ENCODE data around the gene DEPDC4.
"Not testable (repeated sequence)": the region's sequence is repeated elsewhere in the genome, so short reads cannot be mapped to it uniquely, and the experiment has no call there.

DEPDC4 gene

DNA sequence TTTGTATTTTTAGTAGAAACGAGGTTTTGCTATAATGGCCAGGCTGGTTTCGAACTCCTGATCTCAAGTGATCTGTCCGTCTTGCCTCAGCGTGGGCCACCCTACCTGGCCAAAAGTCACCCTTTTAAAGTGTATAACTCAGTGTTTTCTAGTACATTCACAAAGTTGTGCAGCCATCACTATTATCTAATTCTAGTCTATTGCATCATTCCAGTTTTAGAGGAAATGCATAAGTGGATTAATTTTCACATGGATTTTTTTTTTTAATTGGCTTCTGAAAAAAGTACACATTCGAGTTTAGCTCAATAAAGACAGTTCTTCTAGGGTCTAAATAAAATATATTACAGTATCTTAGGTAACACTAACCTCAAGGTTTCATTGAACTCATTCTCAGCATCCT is 3.7 kb downstream of the DEPDC4 start:
- DNase-seq = no peak

DNA sequence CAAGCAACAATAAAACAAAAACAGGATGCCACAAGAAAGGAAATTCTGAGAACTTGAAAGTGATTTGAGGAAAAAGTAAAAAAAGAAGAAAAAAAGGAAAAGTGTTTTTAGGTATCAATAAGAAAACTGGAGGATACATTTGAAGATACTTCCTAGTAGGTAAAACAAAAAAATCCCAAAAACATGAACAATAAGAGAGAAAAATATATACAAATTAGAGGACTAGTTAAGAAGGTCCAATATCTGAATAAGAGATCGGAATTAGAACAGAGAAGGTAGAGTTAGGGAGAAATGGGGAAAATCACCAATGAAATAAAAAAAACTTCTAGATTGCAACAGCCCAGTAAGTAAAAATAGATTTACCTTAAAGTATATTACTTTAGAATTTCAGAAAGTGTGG is 8.8 kb downstream of the DEPDC4 start:
- DNase-seq = no peak

DNA sequence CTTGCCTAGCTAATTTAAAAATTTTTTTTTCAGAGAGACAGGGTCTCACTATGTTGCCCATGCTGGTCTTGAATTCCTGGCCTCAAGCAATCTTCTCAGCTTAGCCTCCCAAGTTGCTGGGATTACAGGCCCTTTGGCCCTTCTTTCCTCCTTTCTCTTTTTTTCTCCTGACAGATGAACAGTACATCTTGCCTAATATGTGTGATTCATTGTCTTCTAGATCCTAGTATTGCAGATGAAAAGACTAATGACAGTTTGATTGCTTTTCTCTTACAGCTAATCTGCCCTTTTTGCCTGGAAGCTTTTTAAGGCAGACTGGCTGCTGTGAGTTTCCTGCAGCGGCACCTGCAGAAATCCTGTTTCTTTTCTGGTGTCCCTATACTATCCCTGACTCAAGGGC is 12.0 kb downstream of the DEPDC4 start:
- no peak for DNase-seq

DNA sequence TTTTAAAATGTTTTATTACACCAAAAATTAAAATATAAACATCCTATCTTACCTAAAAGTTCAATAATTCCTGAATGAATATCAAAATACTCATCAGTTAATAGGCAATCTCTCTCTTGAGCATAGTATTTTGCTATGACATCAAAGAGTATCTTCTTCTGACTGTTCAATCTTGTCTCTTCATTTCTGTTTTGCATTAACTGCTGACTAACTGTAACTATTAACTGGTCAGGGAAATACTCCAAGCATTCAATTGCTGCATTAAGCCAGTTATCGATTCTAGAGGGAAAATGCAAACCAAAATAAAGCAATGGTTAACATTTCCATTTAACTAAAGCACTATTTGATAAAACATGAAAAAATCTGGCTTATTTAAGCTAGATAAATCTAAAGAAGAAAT is 13.4 kb downstream of the DEPDC4 start:
- DNase-seq = no peak

DNA sequence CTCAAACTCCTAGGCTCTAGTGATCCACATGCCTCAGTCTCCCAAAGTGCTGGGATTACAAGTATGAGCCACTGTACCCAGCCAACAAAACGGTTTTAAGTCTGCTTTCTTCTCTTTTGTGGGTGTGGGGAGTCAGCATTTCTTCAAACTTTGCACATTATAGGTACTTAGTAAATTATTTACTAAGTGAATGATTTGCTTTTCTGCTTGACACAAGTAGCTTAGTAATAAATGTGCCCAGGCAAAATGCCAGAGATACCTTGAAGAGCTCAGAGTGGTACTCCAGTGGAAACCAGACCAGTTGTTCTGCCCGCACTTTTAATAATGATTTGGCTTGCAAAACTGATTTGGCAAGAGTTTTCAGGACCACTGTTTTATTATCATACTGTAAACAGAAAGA is 15.0 kb downstream of the DEPDC4 start:
- peak; percentile 94 for DNase-seq

DNA sequence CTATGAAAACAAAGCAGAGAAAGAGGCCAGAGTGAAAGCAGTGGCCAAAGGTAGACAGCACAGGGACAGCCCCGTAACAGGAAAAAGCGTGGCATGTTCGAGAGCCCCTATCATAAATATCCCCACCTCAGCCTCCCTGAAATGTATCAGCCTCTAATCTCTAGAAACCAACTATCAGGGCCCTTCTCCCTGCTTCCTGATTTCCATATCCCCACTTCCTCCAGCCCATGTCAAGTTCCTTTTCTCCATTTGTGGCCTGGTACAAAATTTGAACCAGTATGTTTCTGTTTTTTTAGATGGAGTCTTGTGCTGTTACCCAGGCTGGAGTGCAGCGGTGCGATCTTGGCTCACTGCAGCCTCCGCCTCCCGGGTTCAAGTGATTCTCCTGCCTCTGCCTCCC is 16.9 kb downstream of the DEPDC4 start:
- no peak for DNase-seq

DNA sequence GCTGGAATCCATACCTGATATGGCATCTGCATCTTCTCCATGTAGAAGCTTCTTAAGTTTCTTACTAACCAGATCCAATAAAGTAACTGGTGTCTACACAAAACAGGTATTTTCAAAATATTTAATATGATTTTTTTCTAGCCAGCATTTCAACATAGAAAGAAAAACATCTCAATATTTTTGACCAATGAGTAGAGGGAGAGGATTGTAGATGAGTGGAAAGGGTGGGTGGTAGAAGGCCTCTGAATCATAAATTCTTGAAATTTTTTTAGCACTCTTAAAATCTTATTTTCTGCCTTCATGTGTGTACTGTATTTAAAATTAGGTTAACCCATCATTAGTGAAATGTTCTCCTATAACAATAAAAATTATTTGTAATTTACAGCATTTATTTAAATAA is 18.0 kb downstream of the DEPDC4 start:
- DNase-seq = no peak

DNA sequence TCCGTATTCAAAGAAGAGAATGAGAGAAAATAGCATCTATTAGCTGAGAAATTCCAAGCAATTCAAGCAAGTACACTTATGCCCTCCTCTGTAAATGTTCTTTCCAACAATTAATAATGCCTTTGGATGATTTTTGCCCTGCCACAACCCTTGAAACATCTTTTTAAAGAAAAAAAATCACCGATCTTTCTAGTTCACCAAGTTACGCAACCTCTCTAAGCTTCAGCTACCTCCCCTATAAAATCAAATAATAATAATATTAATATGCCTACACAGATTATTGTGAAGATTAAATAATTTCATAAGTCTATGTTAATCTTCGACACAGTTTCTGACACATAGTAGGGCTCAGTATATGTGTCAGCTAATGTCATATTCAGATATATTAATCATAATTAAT is 19.1 kb downstream of the DEPDC4 start:
- no peak for DNase-seq

DNA sequence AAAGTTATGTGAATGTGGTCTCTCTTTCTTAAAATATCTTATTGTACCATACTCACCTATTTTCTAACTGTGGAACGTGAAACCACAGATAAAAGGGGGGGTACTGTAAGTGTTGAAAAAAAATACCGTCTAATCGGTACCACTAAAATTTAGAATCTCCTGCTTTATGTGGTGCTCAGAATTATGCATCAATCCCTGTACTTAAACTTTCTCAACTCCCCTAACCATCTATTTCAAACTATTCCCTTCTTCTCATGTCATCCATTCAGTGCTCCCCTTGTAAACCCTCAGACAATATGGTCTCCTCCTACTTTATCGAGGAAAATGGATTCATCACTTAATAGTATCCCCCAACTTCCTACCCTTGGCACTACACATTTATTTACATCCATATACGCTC is 23.7 kb downstream of the DEPDC4 start:
- no peak for DNase-seq

DNA sequence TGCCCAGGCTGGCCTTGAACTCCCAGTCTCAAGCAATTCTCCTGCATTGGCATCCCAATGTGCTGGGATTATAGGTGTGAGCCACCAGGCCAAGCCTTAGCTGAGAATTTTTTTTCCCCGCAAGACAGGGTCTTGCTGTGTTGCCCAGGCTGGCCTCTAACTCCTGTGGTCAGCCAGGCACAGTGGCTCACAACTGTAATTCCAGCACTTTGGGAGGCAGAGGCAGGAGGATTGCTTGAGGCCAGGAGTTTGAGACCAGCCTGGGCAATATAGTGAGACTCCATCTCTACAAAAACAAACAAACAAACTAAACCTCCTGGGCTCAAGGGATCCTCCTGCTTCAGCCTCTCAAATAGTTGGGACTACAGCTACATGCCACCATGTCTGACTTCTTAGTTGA is 27.3 kb downstream of the DEPDC4 start:
- no peak for DNase-seq

DNA sequence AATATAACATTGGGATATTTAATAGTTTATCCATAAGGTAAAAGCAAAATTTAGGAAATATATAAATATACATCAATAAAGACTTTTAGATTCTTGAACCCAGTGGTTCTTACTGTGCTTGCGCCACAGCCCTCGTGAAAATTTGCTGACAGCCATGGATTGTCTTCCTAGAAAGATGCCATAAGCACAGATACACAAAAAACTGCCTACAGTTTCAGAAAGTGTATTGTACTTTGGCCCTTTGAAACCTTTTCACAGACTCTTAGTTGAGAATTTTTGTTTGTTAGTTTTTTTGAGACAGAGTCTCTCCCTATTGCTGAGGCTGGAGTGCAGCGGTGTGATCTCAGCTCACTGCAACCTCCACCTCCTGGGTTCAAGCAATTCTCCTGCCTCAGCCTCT is 28.1 kb downstream of the DEPDC4 start:
- DNase-seq = no peak

DNA sequence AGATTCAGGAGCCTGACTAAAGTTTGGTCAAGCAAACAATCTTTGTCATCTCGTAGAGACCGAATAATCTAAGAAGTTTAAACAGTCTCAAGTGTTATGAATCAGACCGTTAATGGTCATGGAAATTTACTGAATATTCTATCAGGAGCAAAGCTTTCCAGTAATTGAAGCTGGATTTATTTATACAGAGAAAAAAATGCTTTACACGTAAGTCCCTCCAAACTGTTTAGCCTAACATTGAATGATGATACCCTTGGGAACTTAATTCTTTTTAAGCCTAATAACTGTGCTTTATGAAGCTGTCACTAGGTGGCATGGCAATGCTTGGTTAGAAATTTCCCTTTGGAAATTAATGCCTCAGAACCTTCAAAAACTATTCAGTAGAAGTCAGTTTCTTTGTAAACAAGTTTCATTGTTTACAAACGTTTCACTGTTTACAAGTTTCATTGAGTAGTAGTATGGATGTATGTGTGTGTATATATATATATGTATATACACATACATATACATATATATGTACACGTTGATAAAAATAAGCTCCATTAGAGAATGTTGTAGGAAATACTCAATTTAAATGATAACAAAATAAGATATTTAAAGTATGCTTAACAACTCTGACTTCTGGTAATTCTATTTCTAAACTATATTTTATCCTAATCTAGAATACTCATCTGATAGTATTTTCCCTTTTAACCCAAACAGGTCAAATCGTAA is 32.1 kb downstream of the DEPDC4 start:
- peak; percentile 10 for DNase-seq

DNA sequence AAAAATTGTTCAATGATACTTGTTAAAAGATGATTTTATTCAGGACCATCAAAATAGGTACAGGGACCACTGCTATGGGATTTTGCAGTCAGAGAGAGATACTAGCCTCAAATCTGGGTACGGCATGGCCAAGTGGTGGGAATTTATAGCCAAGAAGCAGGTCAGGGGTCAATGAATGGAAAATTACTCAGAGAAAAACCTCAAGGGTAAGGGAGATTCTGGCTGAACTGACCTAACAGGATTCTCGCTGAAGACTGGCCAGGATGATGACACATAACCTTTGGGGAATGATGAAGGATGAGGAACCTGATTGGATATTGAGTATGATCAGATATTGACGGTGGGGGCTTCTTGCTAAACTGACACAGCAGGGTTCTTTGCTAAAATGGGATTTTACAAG is 32.7 kb downstream of the DEPDC4 start:
- DNase-seq = no peak

DNA sequence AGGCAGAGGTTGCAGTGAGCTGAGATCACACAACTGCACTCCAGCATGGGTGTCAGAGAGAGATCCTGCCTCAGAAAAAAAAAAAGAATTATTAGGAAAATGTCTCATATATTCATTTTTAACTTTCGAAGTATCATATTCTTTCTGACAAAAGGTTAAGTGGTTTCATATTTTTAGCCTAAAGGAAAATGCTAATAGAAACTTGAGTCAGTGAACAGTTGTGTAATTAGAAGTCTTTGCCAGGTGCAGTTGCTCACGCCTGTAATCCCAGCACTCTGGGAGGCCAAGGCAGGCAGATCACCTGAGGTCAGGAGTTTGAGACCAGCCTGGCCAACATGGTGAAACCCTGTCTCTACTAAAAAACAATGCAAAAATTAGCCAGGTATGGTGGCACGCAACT is 35.0 kb downstream of the DEPDC4 start:
- DNase-seq = not testable (repeated sequence)

DNA sequence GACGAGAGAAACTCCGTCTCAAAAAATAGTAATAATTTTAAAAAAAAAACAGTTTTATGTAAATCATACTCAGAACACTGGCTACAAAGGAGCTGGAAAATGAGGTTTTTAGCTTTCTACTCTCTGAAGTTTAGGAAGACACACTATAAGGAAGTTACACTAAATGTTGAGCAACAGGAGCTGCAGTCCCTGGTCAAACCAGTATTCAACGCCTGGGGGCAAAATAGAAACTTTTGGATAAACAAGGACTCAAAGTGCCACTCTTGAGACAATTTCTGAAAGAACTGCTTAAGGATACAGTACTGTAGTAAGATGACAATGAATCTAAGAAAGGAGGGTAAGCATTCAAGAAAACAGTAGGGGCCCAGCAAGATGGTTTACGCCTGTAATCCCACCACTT is 37.0 kb downstream of the DEPDC4 start:
- no peak for DNase-seq

DNA sequence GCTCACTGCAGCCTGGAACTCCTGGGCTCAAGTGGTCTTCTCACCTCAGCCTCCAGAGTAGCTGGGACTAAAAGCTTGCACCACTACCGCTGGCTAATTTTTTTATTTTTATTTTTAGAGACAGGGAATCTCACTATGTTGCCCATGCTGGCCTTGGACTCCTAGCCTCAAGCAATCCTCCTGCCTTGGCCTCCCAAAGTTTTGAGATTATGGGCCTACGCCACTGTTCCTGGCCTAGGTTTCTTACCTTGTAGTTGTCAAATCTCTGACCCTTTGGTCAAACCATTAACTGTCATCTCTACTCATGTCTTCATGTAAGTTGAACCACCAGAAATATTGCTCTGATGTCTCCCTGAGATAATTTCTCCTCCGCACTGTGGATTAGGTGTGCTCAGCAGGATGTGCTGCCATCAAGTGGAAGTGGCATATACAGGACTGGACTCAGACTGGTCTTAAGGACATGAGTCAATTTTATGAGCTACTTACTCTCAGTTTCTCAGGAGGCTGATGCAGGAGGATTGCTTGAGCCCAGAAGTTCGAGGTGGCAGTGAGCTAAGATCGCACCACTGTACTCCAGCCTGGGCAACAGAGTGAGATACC is 37.7 kb downstream of the DEPDC4 start:
- no peak for DNase-seq

DNA sequence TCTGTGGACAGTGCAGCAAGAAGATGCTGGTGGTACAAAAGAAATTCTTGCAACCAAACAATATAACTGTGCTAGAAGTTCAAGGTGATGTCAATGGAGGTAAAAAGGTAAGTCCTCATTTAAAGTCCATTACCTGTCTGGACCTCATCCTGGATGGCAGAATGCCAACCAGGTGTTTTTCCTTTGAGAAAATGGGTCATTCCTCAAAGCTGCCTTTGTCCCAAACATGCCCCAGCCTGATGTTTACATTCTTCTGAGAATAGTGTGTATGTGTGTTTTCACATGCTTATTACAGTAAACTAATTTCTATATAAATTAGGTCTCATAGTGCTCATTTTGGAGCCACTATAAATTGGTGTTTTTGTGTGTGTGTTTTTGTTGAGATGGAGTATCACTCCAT is 41.4 kb downstream of the DEPDC4 start:
- no peak for DNase-seq

DNA sequence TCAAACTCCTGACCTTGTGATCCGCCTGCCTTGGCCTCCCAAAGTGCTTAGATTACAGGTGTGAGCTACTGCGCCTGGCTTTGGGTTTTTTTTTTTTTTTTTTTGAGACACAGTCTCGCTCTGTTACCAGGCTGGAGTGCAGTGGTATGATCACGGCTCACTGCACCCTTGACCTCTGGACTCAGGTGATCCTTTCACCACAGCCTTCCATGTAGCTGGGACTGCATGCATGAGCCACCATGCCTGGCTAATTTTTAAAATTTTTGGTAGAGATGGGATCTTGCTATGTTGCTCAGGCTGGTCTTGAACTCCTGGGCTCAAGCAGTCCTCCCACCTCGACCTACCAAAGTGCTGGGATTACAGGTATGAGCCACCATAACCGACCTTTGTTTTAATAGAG is 44.7 kb downstream of the DEPDC4 start:
- not testable (repeated sequence) for DNase-seq

DNA sequence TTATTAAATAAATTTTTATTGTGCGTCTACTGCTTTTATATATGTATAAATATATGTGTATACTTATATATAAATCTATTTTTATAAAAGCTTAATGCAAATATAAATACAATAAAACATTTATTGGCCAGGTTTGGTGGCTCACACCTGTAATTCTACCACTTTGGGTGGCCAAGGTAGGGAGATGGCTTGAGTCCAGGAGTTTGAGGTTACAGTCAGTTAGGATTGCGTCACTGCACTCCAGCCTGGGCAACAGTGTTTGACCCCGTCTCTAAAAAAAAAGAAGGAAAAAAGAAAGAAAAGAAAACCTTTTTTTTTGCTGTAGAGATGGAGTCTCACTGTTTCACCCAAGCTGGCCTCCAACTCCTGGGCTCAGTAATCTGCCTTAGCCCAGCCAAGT is 45.4 kb downstream of the DEPDC4 start:
- no peak for DNase-seq

DNA sequence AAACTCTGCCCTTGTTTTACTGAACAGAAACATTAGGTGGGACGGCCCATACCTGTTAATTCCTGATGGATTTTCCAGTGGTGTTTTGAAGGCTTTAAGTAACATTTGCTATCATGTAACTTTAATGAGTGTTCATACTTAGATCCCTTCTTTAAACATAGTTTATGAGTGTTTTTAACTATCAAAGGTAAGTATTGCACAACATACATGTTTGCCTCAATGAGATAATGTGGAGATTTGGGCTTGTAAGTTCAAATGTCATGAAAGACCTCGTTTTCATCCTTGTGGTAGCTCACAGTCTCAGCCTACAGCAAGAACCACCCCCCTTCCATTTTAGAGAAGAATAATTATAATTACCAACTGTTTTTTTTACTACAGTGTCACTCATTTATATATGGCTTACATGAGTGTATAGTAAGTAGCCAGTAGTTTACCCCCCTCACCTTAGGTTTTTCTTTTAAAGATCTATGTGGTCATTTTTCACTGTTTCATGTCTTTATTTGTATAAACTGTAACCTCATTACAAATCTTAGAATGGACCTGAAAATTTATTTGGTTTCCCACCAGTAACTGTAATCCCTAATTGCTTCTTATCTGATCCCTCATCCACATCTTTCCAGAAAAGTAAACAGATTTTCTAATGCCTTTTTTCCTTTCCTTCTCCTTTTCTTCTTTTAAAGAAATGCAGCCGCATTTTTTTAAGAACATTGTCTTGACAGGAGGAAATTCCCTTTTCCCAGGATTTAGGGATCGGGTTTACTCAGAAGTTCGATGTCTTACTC is 47.4 kb downstream of the DEPDC4 start:
- DNase-seq = no peak

DNA sequence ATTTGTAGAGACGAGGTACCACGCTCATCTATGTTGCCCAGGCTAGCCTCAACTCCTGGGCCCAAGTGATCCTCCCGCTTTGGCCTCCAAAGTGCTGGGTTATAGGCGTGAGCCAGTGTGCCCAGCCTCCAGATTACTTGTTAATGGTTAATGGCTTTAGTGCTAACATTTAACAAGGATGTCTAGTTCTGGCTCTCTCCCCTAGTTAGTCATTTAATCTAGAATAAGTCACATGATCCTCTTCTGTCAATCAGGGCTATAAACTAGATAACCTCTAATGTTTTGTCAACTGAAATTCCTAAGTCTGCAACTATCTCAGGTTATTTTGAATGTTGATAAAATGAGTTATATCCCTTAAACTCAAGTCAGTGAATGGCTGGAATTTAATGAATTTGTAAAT is 50.5 kb downstream of the DEPDC4 start:
- no peak for DNase-seq

DNA sequence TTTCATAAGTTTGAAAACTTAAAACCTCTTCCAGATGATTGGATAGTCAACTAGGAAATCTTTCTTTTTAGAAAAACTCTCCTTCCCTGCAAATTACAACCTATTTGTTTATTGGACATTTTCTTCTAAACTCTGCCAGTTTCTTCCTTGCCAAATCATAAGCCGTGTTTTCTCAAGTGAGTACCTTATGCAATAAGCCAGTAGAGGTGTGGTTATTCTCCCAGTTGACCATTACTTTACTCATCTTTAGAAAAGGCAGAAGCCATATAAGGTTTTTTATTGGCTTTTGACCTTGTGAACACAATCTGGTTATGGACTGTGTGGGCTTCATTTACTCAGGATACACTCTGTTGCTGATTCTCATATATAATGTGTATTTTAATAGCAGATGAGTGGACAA is 51.7 kb downstream of the DEPDC4 start:
- no peak for DNase-seq

DNA sequence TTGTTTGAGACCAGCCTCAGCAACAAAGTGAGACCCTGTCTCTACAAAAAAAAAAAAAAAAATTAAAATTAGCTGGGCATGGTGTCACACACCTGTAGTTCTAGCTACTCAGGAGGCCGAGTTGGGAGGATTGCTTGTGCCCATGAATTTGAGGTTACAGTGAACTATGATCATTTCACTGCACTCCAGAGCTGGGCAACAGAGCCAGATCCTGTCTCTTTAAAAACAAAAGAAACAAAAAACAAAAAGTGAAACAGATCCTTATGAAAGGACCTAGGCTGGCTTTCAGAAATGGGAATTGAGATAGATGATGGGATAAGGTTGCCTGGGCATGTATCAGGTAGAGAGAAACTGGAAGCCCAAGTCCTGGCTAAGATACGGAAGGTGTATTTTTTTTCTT is 52.4 kb downstream of the DEPDC4 start:
- no peak for DNase-seq

All from DMS79 (cell line).